Astrocyte (in vitro differentiated cells and primary cell): ENCODE data around the gene SH2B2.
"Not testable (repeated sequence)": the region's sequence is repeated elsewhere in the genome, so short reads cannot be mapped to it uniquely, and the experiment has no call there.

ENCODE experiments used
- CTCF ChIP-seq: IDR thresholded peaks from 2 replicates; pipeline ENCODE4 v1.5.1; 2011; ENCODE audit warnings: low read depth, mild to moderate bottlenecking, inconsistent platforms, low read length, moderate library complexity; ENCODE audit not compliant: insufficient read depth
- EZH2 ChIP-seq: IDR thresholded peaks from 2 replicates; pipeline ENCODE4 v1.6.1; 2012; ENCODE audit warnings: mild to moderate bottlenecking, low read length, inconsistent platforms; ENCODE audit not compliant: insufficient read depth

- not testable (repeated sequence) for TF ChIP-seq CTCF, EZH2
These were observed 77.1 kb downstream of the SH2B2 start for GRCh38 chr7:102363549-102364393.
